Neural cell (in vitro differentiated cells): ENCODE results near the gene ZNF532. TPM values are rescaled to one million over a fixed set of nuclear protein-coding genes. Genes with fewer than 3 reads are reported as not detected.

Experiments
- H2AFZ ChIP-seq: fragments of 200-600, 300-800 bp; sonication (generic), shearing (Covaris generic); 2 replicates; pipeline ENCODE4 v1.6.0; 2014; ENCODE audit warnings: low read depth, mild to moderate bottlenecking, antibody characterized with exemption, low read length, moderate library complexity
- H3F3A ChIP-seq: fragments of 200-600 bp; shearing (Covaris generic); 2 replicates; pipeline ENCODE4 v1.6.1; 2016; ENCODE audit warnings: mild to moderate bottlenecking, moderate library complexity, mixed read lengths, antibody characterized with exemption, low read length; ENCODE audit not compliant: insufficient read depth, poor library complexity, severe bottlenecking
- H3K27ac ChIP-seq: fragments of 200-600, 300-800 bp; sonication (generic), shearing (Covaris generic); 2 replicates; pipeline ENCODE4 v1.5.1; 2014; ENCODE audit warnings: mild to moderate bottlenecking, low read length, moderate library complexity
- H3K27me3 ChIP-seq: fragments of 300-800, 200-600 bp; sonication (generic), shearing (Covaris generic); 2 replicates; pipeline ENCODE4 v1.6.0; 2014; ENCODE audit warnings: mild to moderate bottlenecking, low read depth, low read length, moderate library complexity; ENCODE audit not compliant: insufficient read depth
- H3K36me3 ChIP-seq: fragments of 300-800, 200-600 bp; sonication (generic), shearing (Covaris generic); 2 replicates; pipeline ENCODE4 v1.5.1; 2014; ENCODE audit warnings: mild to moderate bottlenecking, antibody characterized with exemption, low read length, moderate library complexity; ENCODE audit not compliant: insufficient read depth
- H3K4me2 ChIP-seq: fragments of 300-800, 200-600 bp; sonication (generic), shearing (Covaris generic); 2 replicates; pipeline ENCODE4 v1.6.0; 2014; ENCODE audit warnings: mild to moderate bottlenecking, low read length
- H3K4me3 ChIP-seq: fragments of 300-800, 200-600 bp; sonication (generic), shearing (Covaris generic); 2 replicates; pipeline ENCODE4 v1.5.1; 2014; ENCODE audit warnings: mild to moderate bottlenecking, low read length, moderate library complexity
- H3K79me2 ChIP-seq: fragments of 200-600 bp; shearing (Covaris generic); replicated peaks from 2 replicates; pipeline ENCODE4 v1.6.0; 2014; ENCODE audit warnings: mild to moderate bottlenecking, low read length, moderate library complexity; ENCODE audit not compliant: insufficient read depth
- H3K9ac ChIP-seq: fragments of 300-800, 200-600 bp; sonication (generic), shearing (Covaris generic); 2 replicates; pipeline ENCODE4 v1.6.1; 2016; ENCODE audit warnings: mild to moderate bottlenecking, low read length, mixed read lengths
- H3K9me2 ChIP-seq: fragments of 200-600 bp; shearing (Covaris generic); 2 replicates; pipeline ENCODE4 v1.6.1; 2016; ENCODE audit warnings: mild to moderate bottlenecking, low read length, mixed read lengths; ENCODE audit not compliant: insufficient read depth
- H3K9me3 ChIP-seq: fragments of 200-600, 300-800 bp; sonication (generic), shearing (Covaris generic); 2 replicates; pipeline ENCODE4 v1.6.1; 2016; ENCODE audit warnings: mild to moderate bottlenecking, mixed run types, low read length, moderate library complexity, mixed read lengths
- H4K20me1 ChIP-seq: fragments of 200-600 bp; shearing (Covaris generic); 2 replicates; pipeline ENCODE4 v1.6.1; 2016; ENCODE audit warnings: mild to moderate bottlenecking, mixed run types; ENCODE audit not compliant: insufficient read depth
- CTCF ChIP-seq: fragments of 450-650 bp; IDR thresholded peaks from 2 replicates; pipeline ENCODE4 v1.5.1; 2014; ENCODE audit warnings: antibody characterized with exemption, mild to moderate bottlenecking, moderate library complexity; ENCODE audit not compliant: poor library complexity, severe bottlenecking
- EP300 ChIP-seq: fragments of 450-650 bp; conservative IDR thresholded peaks from 2 replicates; pipeline ENCODE4 v1.6.1; 2014; ENCODE audit warnings: antibody characterized with exemption, mild to moderate bottlenecking, moderate library complexity; ENCODE audit not compliant: poor library complexity, severe bottlenecking
- EZH2 ChIP-seq: fragments of 200-600, 300-800 bp; shearing (Covaris generic), sonication (generic); IDR thresholded peaks from 2 replicates; pipeline ENCODE4 v1.6.1; 2014; ENCODE audit warnings: antibody characterized with exemption, low read length, borderline replicate concordance, mild to moderate bottlenecking; ENCODE audit not compliant: insufficient read depth, poor library complexity, severe bottlenecking
- POLR2AphosphoS5 ChIP-seq: IDR thresholded peaks from 2 replicates; pipeline ENCODE4 v1.6.1; 2012
- SMC3 ChIP-seq: fragments of 450-650 bp; conservative IDR thresholded peaks from 2 replicates; pipeline ENCODE4 v1.6.1; 2014; ENCODE audit warnings: antibody characterized with exemption, mild to moderate bottlenecking, moderate library complexity; ENCODE audit not compliant: poor library complexity
- TAF1 ChIP-seq: IDR thresholded peaks from 2 replicates; pipeline ENCODE4 v1.6.1; 2012; ENCODE audit warnings: low read depth
- polyA plus RNA-seq: library from polyadenylated mRNA; depleted of rRNA; stranded (reverse); fragments of >200 nt; gene quantifications from 2 replicates; pipeline ENCODE4 v1.2.3, GENCODE V29; 2014
- TF ChIP-seq, protein P1 (sequence below): IDR thresholded peaks from 2 replicates; pipeline ENCODE4 v1.6.1; 2012; ENCODE audit warnings: borderline replicate concordance

ZNF532 gene
- polyA plus RNA-seq, 1 donor from 2014 or later, result 119 TPM

DNA sequence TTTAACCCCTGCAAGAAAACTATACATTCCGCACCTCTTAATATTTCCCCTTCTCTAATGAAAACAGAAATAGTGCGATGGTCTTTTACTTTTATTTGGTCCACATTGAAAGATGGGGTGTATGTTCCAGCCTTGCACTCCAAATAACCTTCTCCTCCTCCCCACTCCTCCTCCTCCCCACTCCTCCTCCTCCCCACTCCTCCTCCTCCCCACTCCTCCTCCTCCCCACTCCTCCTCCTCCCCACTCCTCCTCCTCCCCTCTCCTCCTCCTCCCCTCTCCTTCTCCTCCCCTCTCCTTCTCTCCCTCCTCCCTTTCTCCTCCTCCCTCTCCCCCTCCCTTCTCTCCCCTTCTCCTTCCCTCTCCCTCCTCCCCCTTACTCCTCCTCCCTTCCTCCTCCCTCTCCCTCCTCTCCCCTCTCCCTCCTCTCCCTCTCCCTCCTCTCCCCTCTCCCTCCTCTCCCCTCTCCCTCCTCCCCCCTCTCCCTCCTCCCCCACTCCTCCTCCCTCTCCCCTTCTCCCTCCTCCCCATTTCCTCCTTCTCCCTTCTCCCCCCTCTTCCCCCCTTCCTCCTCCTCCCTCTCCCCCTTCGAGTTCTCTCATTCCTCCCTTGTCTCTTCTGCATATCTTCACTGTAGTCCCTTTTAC is 70.4 kb downstream of the ZNF532 start:
- Histone ChIP-seq H3F3A (no peaks in the 10 kb centered on the region), H3K9me2 (no peaks in the 10 kb centered on the region), H3K9ac (no peak overlapping the region), H3K9me3 (no peaks in the 10 kb centered on the region), H3K27me3 (no peaks in the 10 kb centered on the region), H3K4me3 (no peak overlapping the region), H4K20me1 (peaks cover 14% of the 10 kb centered on the region), H3K79me2 (peaks cover 46% of the 10 kb centered on the region), H3K27ac (no peak overlapping the region), H3K36me3 (peaks cover 2% of the 10 kb centered on the region), H2AFZ (no peak overlapping the region), H3K4me2 (no peak overlapping the region)
- no peak for TF ChIP-seq CTCF
- TF ChIP-seq EZH2, result no peak

GRCh38 chr18:58937071-58937886 is 72.6 kb downstream of the ZNF532 start:
- H3K36me3 ChIP-seq, result peaks cover 9% of the 10 kb centered on the region
- no peak overlapping the region for H3K27ac ChIP-seq
- H3K79me2 ChIP-seq, result peaks cover 26% of the 10 kb centered on the region
- no peaks in the 10 kb centered on the region for H3K9me2 ChIP-seq
- no peak for TF ChIP-seq EZH2
- TF ChIP-seq POLR2AphosphoS5, result no peak
- TF ChIP-seq SMC3, result no peak
- TF ChIP-seq EP300, result no peak
- TF ChIP-seq CTCF, result no peak
- TF ChIP-seq, protein P1, sequence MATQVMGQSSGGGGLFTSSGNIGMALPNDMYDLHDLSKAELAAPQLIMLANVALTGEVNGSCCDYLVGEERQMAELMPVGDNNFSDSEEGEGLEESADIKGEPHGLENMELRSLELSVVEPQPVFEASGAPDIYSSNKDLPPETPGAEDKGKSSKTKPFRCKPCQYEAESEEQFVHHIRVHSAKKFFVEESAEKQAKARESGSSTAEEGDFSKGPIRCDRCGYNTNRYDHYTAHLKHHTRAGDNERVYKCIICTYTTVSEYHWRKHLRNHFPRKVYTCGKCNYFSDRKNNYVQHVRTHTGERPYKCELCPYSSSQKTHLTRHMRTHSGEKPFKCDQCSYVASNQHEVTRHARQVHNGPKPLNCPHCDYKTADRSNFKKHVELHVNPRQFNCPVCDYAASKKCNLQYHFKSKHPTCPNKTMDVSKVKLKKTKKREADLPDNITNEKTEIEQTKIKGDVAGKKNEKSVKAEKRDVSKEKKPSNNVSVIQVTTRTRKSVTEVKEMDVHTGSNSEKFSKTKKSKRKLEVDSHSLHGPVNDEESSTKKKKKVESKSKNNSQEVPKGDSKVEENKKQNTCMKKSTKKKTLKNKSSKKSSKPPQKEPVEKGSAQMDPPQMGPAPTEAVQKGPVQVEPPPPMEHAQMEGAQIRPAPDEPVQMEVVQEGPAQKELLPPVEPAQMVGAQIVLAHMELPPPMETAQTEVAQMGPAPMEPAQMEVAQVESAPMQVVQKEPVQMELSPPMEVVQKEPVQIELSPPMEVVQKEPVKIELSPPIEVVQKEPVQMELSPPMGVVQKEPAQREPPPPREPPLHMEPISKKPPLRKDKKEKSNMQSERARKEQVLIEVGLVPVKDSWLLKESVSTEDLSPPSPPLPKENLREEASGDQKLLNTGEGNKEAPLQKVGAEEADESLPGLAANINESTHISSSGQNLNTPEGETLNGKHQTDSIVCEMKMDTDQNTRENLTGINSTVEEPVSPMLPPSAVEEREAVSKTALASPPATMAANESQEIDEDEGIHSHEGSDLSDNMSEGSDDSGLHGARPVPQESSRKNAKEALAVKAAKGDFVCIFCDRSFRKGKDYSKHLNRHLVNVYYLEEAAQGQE, result no peak
- no peak for TF ChIP-seq TAF1
- no peak overlapping the region for H2AFZ ChIP-seq
- peaks cover 10% of the 10 kb centered on the region for H4K20me1 ChIP-seq
- no peak overlapping the region for H3K4me2 ChIP-seq
- H3F3A ChIP-seq, result no peaks in the 10 kb centered on the region
- no peak overlapping the region for H3K4me3 ChIP-seq
- no peaks in the 10 kb centered on the region for H3K9me3 ChIP-seq
- H3K9ac ChIP-seq, result no peak overlapping the region
- no peaks in the 10 kb centered on the region for H3K27me3 ChIP-seq
